A549 (cell line): ENCODE results near the gene MGRN1. TPM values are rescaled to one million over a fixed set of nuclear protein-coding genes. Genes with fewer than 3 reads are reported as not detected.

ENCODE experiments used
- ATAC-seq, 2 experiments: fragments of 200-7000 bp in 1 of 2; fragments of >200 bp in 1 of 2; cut with Nextera tagmentation in 1 of 2; cut with Tn5 transposase in 1 of 2; 3 replicates each; pipeline versions ENCODE4 v1.8.0 to v1.9.1; 2018 to 2020; ENCODE audit warnings: mild to moderate bottlenecking in 1 of 2, moderate library complexity in 1 of 2
- CTCF ChIA-PET: fragments of 300-600 bp; sonication (Branson Sonifier 250); formaldehyde crosslinking; extraction: SDS; loops from one replicate; lab custom pipeline; 2021; ENCODE audit warnings: antibody characterized with exemption, inconsistent platforms; lab: Yijun Ruan, JAX
- POLR2A ChIA-PET: fragments of 350-600 bp; formaldehyde crosslinking; extraction: SDS; loops from one replicate; lab custom pipeline; 2021; ENCODE audit warnings: antibody characterized with exemption, inconsistent platforms; lab: Yijun Ruan, JAX
- DNase-seq, 2 experiments: peaks; one replicate each; pipeline versions ENCODE4 v3.0.0 to v3.0.0-alpha.2; 2011 to 2016; ENCODE audit warnings: low read depth in 1 of 2, low spot score in 1 of 2
- FAIRE-seq: peaks from 2 replicates; lab custom pipeline; 2011; peaks lifted over from hg19 to GRCh38; lab: Jason Lieb, UNC
- H3K27ac ChIP-seq, 2 experiments: fragments of >200 bp; sonication (Bioruptor Twin); formaldehyde crosslinking; 3 replicates each; pipeline ENCODE4 v1.5.1; 2016 to 2017
- H3K4me1 ChIP-seq: fragments of >200 bp; sonication (Bioruptor Twin); formaldehyde crosslinking; 3 replicates; pipeline ENCODE4 v1.6.1; 2016
- H3K4me2 ChIP-seq: fragments of >200 bp; sonication (Bioruptor Twin); formaldehyde crosslinking; 3 replicates; pipeline ENCODE4 v1.6.1; 2016
- H3K4me3 ChIP-seq: fragments of >200 bp; sonication (Bioruptor Twin); formaldehyde crosslinking; 3 replicates; pipeline ENCODE4 v1.5.1; 2016
- H3K9me3 ChIP-seq: fragments of >200 bp; sonication (Bioruptor Twin); formaldehyde crosslinking; 3 replicates; pipeline ENCODE4 v1.6.1; 2016
- ATOH8 ChIP-seq: fragments of 250-450 bp; sonication (Bioruptor Pico); IDR thresholded peaks from 2 replicates; pipeline ENCODE4 v1.5.0; 2020; ENCODE audit warnings: low read depth, mild to moderate bottlenecking, moderate library complexity
- CEBPB ChIP-seq, 2 experiments: fragments of >200 bp in 1 of 2; sonication (Bioruptor Twin) in 1 of 2; formaldehyde crosslinking in 1 of 2; IDR thresholded peaks; 2 replicates each; pipeline ENCODE4 v1.6.1; 2012 to 2016
- CHD2 ChIP-seq: fragments of 150-350 bp; IDR thresholded peaks from 2 replicates; pipeline ENCODE4 v1.6.1; 2014; ENCODE audit warnings: low read length; ENCODE audit not compliant: partially characterized antibody
- EHF ChIP-seq: fragments of 250-450 bp; sonication (Bioruptor Pico); IDR thresholded peaks from 2 replicates; pipeline ENCODE4 v1.5.0; 2020; ENCODE audit warnings: mild to moderate bottlenecking
- EP300 ChIP-seq, 2 experiments: fragments of >200 bp; sonication (Bioruptor Twin); formaldehyde crosslinking; IDR thresholded peaks; 2 replicates in 1 of 2; 3 replicates in 1 of 2; pipeline ENCODE4 v1.6.1; 2016 to 2017
- HMGXB4 ChIP-seq: fragments of 250-450 bp; sonication (Bioruptor Pico); IDR thresholded peaks from 2 replicates; pipeline ENCODE4 v1.5.0; 2021; ENCODE audit warnings: mild to moderate bottlenecking, moderate library complexity, borderline replicate concordance
- MAFK ChIP-seq: fragments of 450-650 bp; IDR thresholded peaks from 2 replicates; pipeline ENCODE4 v1.6.1; 2014; ENCODE audit not compliant: partially characterized antibody
- MAZ ChIP-seq: fragments of 150-350 bp; IDR thresholded peaks from 2 replicates; pipeline ENCODE4 v1.6.1; 2014; ENCODE audit warnings: antibody characterized with exemption, low read depth, low read length, borderline replicate concordance
- NFE2L2 ChIP-seq: fragments of 150-350 bp; conservative IDR thresholded peaks from 2 replicates; pipeline ENCODE4 v1.6.1; 2014; ENCODE audit warnings: low read length
- NR3C1 ChIP-seq: fragments of >200 bp; sonication (Bioruptor Twin); formaldehyde crosslinking; IDR thresholded peaks from 3 replicates; pipeline ENCODE4 v1.6.1; 2017
- PBX3 ChIP-seq: IDR thresholded peaks from 2 replicates; pipeline ENCODE4 v1.6.1; 2012
- POLR2AphosphoS2 ChIP-seq: conservative IDR thresholded peaks from 2 replicates; pipeline ENCODE4 v1.6.1; 2012; ENCODE audit warnings: low read length, improper control_type of control experiment, inconsistent platforms
- RAD21 ChIP-seq, 2 experiments: fragments of >200 bp in 1 of 2; sonication (Bioruptor Twin) in 1 of 2; formaldehyde crosslinking in 1 of 2; IDR thresholded peaks in 1 of 2; conservative IDR thresholded peaks in 1 of 2; 2 replicates in 1 of 2; 3 replicates in 1 of 2; pipeline ENCODE4 v1.6.1; 2012 to 2018; ENCODE audit warnings: inconsistent platforms in 1 of 2
- SREBF2 ChIP-seq: fragments of 450-650 bp; IDR thresholded peaks from 2 replicates; pipeline ENCODE4 v1.6.1; 2014; ENCODE audit warnings: mild to moderate bottlenecking, moderate library complexity
- ZC3H11A ChIP-seq: fragments of 450-650 bp; IDR thresholded peaks from 2 replicates; pipeline ENCODE4 v1.6.1; 2014; ENCODE audit warnings: antibody characterized with exemption, mild to moderate bottlenecking
- ZNF302 ChIP-seq: fragments of 250-450 bp; sonication (Bioruptor Pico); IDR thresholded peaks from 2 replicates; pipeline ENCODE4 v1.9.0; 2021; ENCODE audit warnings: inconsistent platforms, mild to moderate bottlenecking, moderate library complexity
- WGBS: methylation state at CpG from one replicate; pipeline ENCODE4 v1.1.6; 2017; ENCODE audit errors: missing lambda C conversion rate; 5-methylcytosine and 5-hydroxymethylcytosine counted together
- polyA plus RNA-seq, 4 experiments: library from polyadenylated mRNA; depleted of rRNA in 3 of 4; stranded (reverse); fragments of >200 nt; fragmentation: RNase III in 1 of 4; extraction: RNeasy Plus Mini Kit Qiagen cat#74134 plus additional on column Dnase treatment in 1 of 4; gene quantifications; 2 replicates in 3 of 4; 3 replicates in 1 of 4; pipeline ENCODE4 v1.2.3, GENCODE V29; 2011 to 2017

The MGRN1 gene
- polyA plus RNA-seq, 2 of the 4 experiments (the other 2 are of a cell fraction) = 4.3 to 29.9 TPM

GRCh38 chr16:4654011-4654963, 29.7 kb downstream of the MGRN1 start:
- TF ChIP-seq MAFK (peak; percentile 58), CEBPB (IDR thresholded peaks at IDR 0.05) (no peak), MAZ (no peak), ZNF302 (CRISPR knock-in tag) (no peak)
- Histone ChIP-seq H3K4me1 (peaks cover 32% of the 10 kb centered on the region), H3K9me3 (no peaks in the 10 kb centered on the region), H3K27ac (peak overlapping the region; percentile 64 to 82), H3K4me3 (no peak overlapping the region), H3K4me2 (peak overlapping the region; percentile 41)
- peak in 1 of 2 experiments; percentile 42; a peak in 3 of 6 replicates for ATAC-seq
- 53% methylated on average over 16 of the region's 16 CpGs for WGBS
- peak; percentile 44 to 54 for DNase-seq
- no peak for FAIRE-seq
- ChIA-PET CTCF (interaction anchor here (1.1 to 1.8 kb wide), 3 partner anchors 18 to 30 kb away, joined by 3 to 4 read pairs (median 4); partner anchors contain the start of gene MGRN1), POLR2A (no interaction called here)

- Histone ChIP-seq H3K4me3 (no peak overlapping the region), H3K9me3 (no peaks in the 10 kb centered on the region), H3K27ac (peak overlapping the region; percentile 64 to 82; a peak in 5 of 6 replicates), H3K4me1 (peaks cover 32% of the 10 kb centered on the region), H3K4me2 (peak overlapping the region; percentile 41; the same call in 2 of the 3 replicates)
- 95% methylated on average over 8 of the region's 12 CpGs for WGBS
- ChIA-PET CTCF (interaction anchor here (1.8 kb wide), 1 partner anchor 26 kb away, joined by 4 read pairs; no protein-coding TSS in a partner anchor), POLR2A (no interaction called here)
- ATAC-seq (no peak), FAIRE-seq (no peak), DNase-seq (no peak)
- TF ChIP-seq HMGXB4 (CRISPR knock-in tag) (no peak), MAFK (no peak), ZNF302 (CRISPR knock-in tag) (no peak)
Observed at GRCh38 chr16:4654964-4655590, 30.5 kb downstream of the MGRN1 start.

- no peak overlapping the region for H3K4me3 ChIP-seq
- POLR2A ChIA-PET = no interaction called here
- TF ChIP-seq SREBF2 (no peak), NFE2L2 (no peak), CHD2 (no peak), ZC3H11A (no peak), EP300 (IDR thresholded peaks at IDR 0.05) (no peak), POLR2AphosphoS2 (no peak), NR3C1 (no peak), HMGXB4 (CRISPR knock-in tag) (no peak), EHF (CRISPR knock-in tag) (no peak), RAD21 (conservative IDR thresholded peaks at IDR 0.05 in 1 of 2, IDR thresholded peaks at IDR 0.05 in 1 of 2) (no peak), PBX3 (no peak), ATOH8 (CRISPR knock-in tag) (no peak)
- no peaks in the 10 kb centered on the region for H3K9me3 ChIP-seq
- CTCF ChIA-PET = interaction anchor here (1.8 kb wide), 1 partner anchor 26 kb away, joined by 4 read pairs; no protein-coding TSS in a partner anchor
- H3K27ac ChIP-seq = peak overlapping the region; percentile 12 to 64; a peak in 1 of 6 replicates
- H3K4me1 ChIP-seq = peaks cover 32% of the 10 kb centered on the region
- no CpG with 5 or more reads among the region's 6 CpGs for WGBS
- H3K4me2 ChIP-seq = no peak overlapping the region
- ATAC-seq (no peak), FAIRE-seq (no peak), DNase-seq (no peak)
Observed at GRCh38 chr16:4655801-4656200, 31.2 kb downstream of the MGRN1 start.
